ENCODE measurements around the gene ARL8B. TPM values are rescaled to one million over a fixed set of nuclear protein-coding genes. Genes with fewer than 3 reads are reported as not detected.
A peak's percentile ranks its signal among the peaks of the same experiment; 100 is the strongest.

The ARL8B gene
- total and polyA plus RNA-seq, 2 experiments from 2014 or later = 47.2 to 72.9 TPM

DNA sequence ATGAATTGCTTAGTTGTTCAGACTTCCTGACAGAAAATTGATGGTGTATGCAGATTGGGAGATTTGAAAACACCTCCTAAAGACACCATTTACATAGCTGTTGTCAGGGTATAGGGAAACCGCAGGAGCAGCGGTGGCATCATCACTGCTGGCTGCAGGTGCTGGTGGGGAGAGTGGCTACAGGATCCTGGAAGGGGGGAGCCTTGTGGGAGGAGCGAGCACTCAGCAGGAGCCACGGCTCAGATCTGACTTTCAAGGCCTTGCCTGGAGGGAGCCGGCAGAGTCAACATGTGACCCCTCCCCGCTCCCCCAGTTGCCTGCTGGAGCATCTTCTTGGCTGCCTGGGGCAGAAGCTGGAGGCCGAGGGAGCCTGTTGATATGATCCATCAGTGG lies 91.5 kb downstream of the ARL8B start:
- TF ChIP-seq EZH2phosphoT487 (IDR thresholded peaks at IDR 0.05; ENCODE audit: insufficient read depth, low read depth) (no peak), EZH2 (IDR thresholded peaks at IDR 0.05; ENCODE audit: insufficient read depth, poor library complexity, severe bottlenecking) (no peak)
- Histone ChIP-seq H3K4me3 (no peak overlapping the region), H3K36me3 (ENCODE audit: low read depth) (peaks cover 63% of the 10 kb centered on the region), H3K9ac (no peak overlapping the region), H3K9me3 (ENCODE audit: low read depth) (no peaks in the 10 kb centered on the region), H3K9me2 (ENCODE audit: insufficient read depth) (no peaks in the 10 kb centered on the region), H2AFZ (no peak overlapping the region), H3F3A (ENCODE audit: insufficient read depth) (peaks cover 7% of the 10 kb centered on the region; the same call in 1 of the 2 replicates), H3K27ac (no peak overlapping the region), H3K79me2 (ENCODE audit: insufficient read depth) (no peaks in the 10 kb centered on the region), H3K4me1 (ENCODE audit: insufficient read depth) (no peaks in the 10 kb centered on the region), H3K27me3 (replicated peaks; ENCODE audit: insufficient read depth) (no peaks in the 10 kb centered on the region), H4K20me1 (ENCODE audit: insufficient read depth) (no peaks in the 10 kb centered on the region), H3K4me2 (ENCODE audit: unreplicated experiment) (no peak overlapping the region)
- in situ Hi-C loops (cut with MboI) = no loop called here
- WGBS, 2 experiments (ENCODE audit: low coverage in 1 of 2, low lambda C conversion rate in 2 of 2, missing lambda C conversion rate in 2 of 2) = 71% methylated on average over 7 of the region's 7 CpGs
- no peak for DNase-seq

DNA sequence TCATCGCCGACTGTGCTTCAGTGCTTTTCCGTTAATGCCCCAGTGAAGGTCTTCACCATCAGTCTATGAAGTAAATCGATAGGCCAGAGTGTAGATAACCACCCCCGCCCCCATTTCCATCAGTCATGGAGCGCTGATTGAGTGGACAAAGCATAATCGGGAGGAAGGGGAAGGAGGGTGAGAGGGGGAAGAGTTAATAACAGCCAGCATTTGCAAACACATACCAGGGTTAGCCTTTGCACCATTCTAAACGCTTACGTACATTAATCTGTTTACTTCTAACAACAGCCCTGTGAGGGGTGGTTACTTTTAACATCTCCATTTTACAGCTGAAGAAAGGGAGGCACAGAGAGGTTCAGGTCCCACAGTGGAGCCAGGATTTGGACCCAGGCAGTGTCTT lies 92.3 kb downstream of the ARL8B start:
- no peak for TF ChIP-seq EZH2 (IDR thresholded peaks at IDR 0.05; ENCODE audit: insufficient read depth, poor library complexity, severe bottlenecking)
- no peak for TF ChIP-seq EZH2phosphoT487 (IDR thresholded peaks at IDR 0.05; ENCODE audit: insufficient read depth, low read depth)
- no peak for DNase-seq
- no peaks in the 10 kb centered on the region for H3K27me3 ChIP-seq (replicated peaks; ENCODE audit: insufficient read depth)
- WGBS, 2 experiments (ENCODE audit: low coverage in 1 of 2, low lambda C conversion rate in 2 of 2, missing lambda C conversion rate in 2 of 2) = 82 to 83% methylated on average over 9 of the region's 9 CpGs
- H3K4me2 ChIP-seq (ENCODE audit: unreplicated experiment) = no peak overlapping the region
- H3K4me1 ChIP-seq (ENCODE audit: insufficient read depth) = no peaks in the 10 kb centered on the region
- no peak overlapping the region for H3K4me3 ChIP-seq
- no peak overlapping the region for H3K9ac ChIP-seq
- no peaks in the 10 kb centered on the region for H3K9me3 ChIP-seq (ENCODE audit: low read depth)
- H4K20me1 ChIP-seq (ENCODE audit: insufficient read depth) = no peaks in the 10 kb centered on the region
- in situ Hi-C loops (cut with MboI) = no loop called here
- no peaks in the 10 kb centered on the region for H3K9me2 ChIP-seq (ENCODE audit: insufficient read depth)
- H3K27ac ChIP-seq = no peak overlapping the region
- H3F3A ChIP-seq (ENCODE audit: insufficient read depth) = peaks cover 7% of the 10 kb centered on the region; the same call in 1 of the 2 replicates
- H2AFZ ChIP-seq = no peak overlapping the region
- peaks cover 57% of the 10 kb centered on the region; the same call in 1 of the 2 replicates for H3K36me3 ChIP-seq (ENCODE audit: low read depth)
- H3K79me2 ChIP-seq (ENCODE audit: insufficient read depth) = no peaks in the 10 kb centered on the region

DNA sequence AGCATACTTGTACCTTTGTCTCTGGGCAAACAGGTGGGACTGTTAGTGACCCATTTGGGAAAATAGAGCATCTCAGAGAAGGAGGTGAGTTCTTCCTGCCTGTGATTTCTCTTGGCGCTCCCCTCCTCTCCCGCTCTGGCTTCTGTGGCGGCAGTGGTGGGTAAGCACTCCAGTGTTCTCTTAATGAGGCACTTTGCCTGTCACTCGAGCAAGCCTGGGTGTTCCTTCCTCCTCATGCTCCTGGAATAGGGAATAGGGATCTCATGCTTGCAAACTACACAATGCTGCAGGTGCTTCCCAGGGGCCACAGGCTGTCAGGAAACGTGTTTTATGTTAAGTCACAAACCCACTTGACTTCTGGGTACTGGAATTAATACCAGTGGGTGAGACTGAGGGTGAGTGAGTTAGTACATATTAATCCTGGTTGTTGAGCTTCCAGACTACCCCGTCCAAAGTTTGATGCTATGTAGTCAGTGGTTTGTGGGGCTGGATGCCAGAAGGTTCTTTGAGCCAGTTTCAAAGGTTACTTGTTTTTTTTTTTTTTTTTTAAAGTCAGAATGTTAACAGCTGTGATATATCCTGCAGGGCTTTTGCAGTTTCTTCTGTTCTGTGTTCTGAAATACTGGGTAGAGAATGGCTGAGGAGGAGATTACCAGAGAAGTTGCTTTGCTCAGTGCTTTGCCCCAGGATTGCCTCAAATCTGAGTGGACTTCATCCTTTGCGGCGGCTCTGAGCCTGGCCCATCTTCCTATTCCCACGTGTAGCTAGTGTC lies 95.9 kb downstream of the ARL8B start:
- H3K9me2 ChIP-seq (ENCODE audit: insufficient read depth) = no peaks in the 10 kb centered on the region
- WGBS, 2 experiments (ENCODE audit: low coverage in 1 of 2, low lambda C conversion rate in 2 of 2, missing lambda C conversion rate in 2 of 2) = 66 to 67% methylated on average over 9 of the region's 9 CpGs
- peak; percentile 17 for DNase-seq
- peaks cover 45% of the 10 kb centered on the region; the same call in 1 of the 2 replicates for H3K36me3 ChIP-seq (ENCODE audit: low read depth)
- H3K79me2 ChIP-seq (ENCODE audit: insufficient read depth) = no peaks in the 10 kb centered on the region
- H2AFZ ChIP-seq = no peak overlapping the region
- no peaks in the 10 kb centered on the region for H4K20me1 ChIP-seq (ENCODE audit: insufficient read depth)
- H3K27ac ChIP-seq = no peak overlapping the region
- H3K9ac ChIP-seq = no peak overlapping the region
- H3K4me1 ChIP-seq (ENCODE audit: insufficient read depth) = no peaks in the 10 kb centered on the region
- H3K27me3 ChIP-seq (replicated peaks; ENCODE audit: insufficient read depth) = no peaks in the 10 kb centered on the region
- in situ Hi-C loops (cut with MboI) = no loop called here
- no peak overlapping the region for H3K4me2 ChIP-seq (ENCODE audit: unreplicated experiment)
- no peak for TF ChIP-seq EZH2 (IDR thresholded peaks at IDR 0.05; ENCODE audit: insufficient read depth, poor library complexity, severe bottlenecking)
- TF ChIP-seq EZH2phosphoT487 (IDR thresholded peaks at IDR 0.05; ENCODE audit: insufficient read depth, low read depth) = no peak
- peaks cover 7% of the 10 kb centered on the region; the same call in 1 of the 2 replicates for H3F3A ChIP-seq (ENCODE audit: insufficient read depth)
- no peaks in the 10 kb centered on the region for H3K9me3 ChIP-seq (ENCODE audit: low read depth)
- no peak overlapping the region for H3K4me3 ChIP-seq

DNA sequence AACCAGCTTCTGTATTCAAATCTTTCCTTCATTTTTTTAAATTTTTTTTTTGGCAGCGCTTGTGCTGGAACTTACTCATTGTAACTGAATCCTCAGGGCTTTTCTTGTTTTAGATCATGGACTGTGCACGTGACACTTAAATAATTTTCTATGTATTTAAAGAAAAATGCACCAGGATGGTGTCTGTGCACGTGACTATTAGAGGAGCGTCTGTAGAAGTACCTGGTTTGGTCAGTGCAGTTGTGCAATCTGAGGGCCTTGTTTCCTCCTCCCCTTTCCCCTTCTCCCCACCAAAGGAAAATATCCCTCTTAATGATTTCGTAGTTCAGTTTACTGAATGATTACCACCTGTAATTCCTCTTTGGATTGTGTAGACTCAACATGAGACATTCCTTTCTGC lies 96.7 kb downstream of the ARL8B start:
- Histone ChIP-seq H3K79me2 (ENCODE audit: insufficient read depth) (no peaks in the 10 kb centered on the region), H4K20me1 (ENCODE audit: insufficient read depth) (no peaks in the 10 kb centered on the region), H3K27ac (no peak overlapping the region), H3K4me2 (ENCODE audit: unreplicated experiment) (no peak overlapping the region), H3K9me3 (ENCODE audit: low read depth) (no peaks in the 10 kb centered on the region), H3K27me3 (replicated peaks; ENCODE audit: insufficient read depth) (no peaks in the 10 kb centered on the region), H3K4me3 (no peak overlapping the region), H3K9ac (no peak overlapping the region), H3F3A (ENCODE audit: insufficient read depth) (peaks cover 7% of the 10 kb centered on the region; the same call in 1 of the 2 replicates), H3K36me3 (ENCODE audit: low read depth) (peaks cover 38% of the 10 kb centered on the region; the same call in 1 of the 2 replicates), H2AFZ (no peak overlapping the region), H3K9me2 (ENCODE audit: insufficient read depth) (no peaks in the 10 kb centered on the region), H3K4me1 (ENCODE audit: insufficient read depth) (no peaks in the 10 kb centered on the region)
- in situ Hi-C loops (cut with MboI) = no loop called here
- 79 to 82% methylated on average over 5 of the region's 5 CpGs for WGBS, 2 experiments (ENCODE audit: low coverage in 1 of 2, low lambda C conversion rate in 2 of 2, missing lambda C conversion rate in 2 of 2)
- DNase-seq = peak; percentile 16
- TF ChIP-seq EZH2phosphoT487 (IDR thresholded peaks at IDR 0.05; ENCODE audit: insufficient read depth, low read depth) (no peak), EZH2 (IDR thresholded peaks at IDR 0.05; ENCODE audit: insufficient read depth, poor library complexity, severe bottlenecking) (no peak)
